Body of pancreas (tissue), 4 donors: Measurements from ENCODE around the gene TSPAN3. TPM values are rescaled to one million over a fixed set of nuclear protein-coding genes. Genes with fewer than 3 reads are reported as not detected.

ENCODE experiments used
- ATAC-seq: fragments of 150-250 bp; one replicate; pipeline ENCODE4 v1.9.1; 2016
- DNase-seq, 4 donors: peaks; one replicate each; pipeline ENCODE4 v3.0.0-alpha.2; 2019
- H3K27ac ChIP-seq, 4 donors: fragments of 200-600 bp; sonication (generic); 1 replicate in 3 of 4; 2 replicates in 1 of 4; pipeline versions ENCODE4 v1.5.1 to v1.6.1; 2016 to 2019; ENCODE audit warnings: mild to moderate bottlenecking in 1 of 4, mixed read lengths in 1 of 4, moderate library complexity in 1 of 4
- H3K27me3 ChIP-seq, 2 donors: fragments of 200-600 bp; sonication (generic); one replicate each; pipeline ENCODE4 v1.6.0; 2016; ENCODE audit warnings: mild to moderate bottlenecking in 1 of 2
- H3K36me3 ChIP-seq, 2 donors: fragments of 200-600 bp; sonication (generic); replicated peaks in 1 of 2; 2 replicates each; pipeline ENCODE4 v1.5.1; 2016; ENCODE audit warnings: low read depth in 2 of 2; ENCODE audit not compliant: insufficient read depth in 1 of 2
- H3K4me1 ChIP-seq: fragments of 200-600 bp; sonication (generic); one replicate; pipeline ENCODE4 v1.6.0; 2016
- H3K4me3 ChIP-seq, 2 donors: fragments of 200-600 bp; sonication (generic); 1 replicate in 1 of 2; 2 replicates in 1 of 2; pipeline ENCODE4 v1.5.1; 2016 to 2019
- H3K9me3 ChIP-seq, 3 donors: fragments of 200-600 bp; sonication (generic); 1 replicate in 2 of 3; 2 replicates in 1 of 3; pipeline ENCODE4 v1.5.1; 2016
- POLR2A ChIP-seq, 3 donors: fragments of 450-650 bp; IDR thresholded peaks; one replicate each; pipeline ENCODE4 v1.6.1; 2016; ENCODE audit warnings: antibody characterized with exemption in 3 of 3, mild to moderate bottlenecking in 2 of 3
- WGBS, 2 donors: methylation state at CpG; one replicate each; pipeline ENCODE4 v1.1.5; 2017; 5-methylcytosine and 5-hydroxymethylcytosine counted together
- intact Hi-C: fragments of 100-400 bp; cut with DNase I; formaldehyde crosslinking; loops from one replicate; pipeline ENCODE4 v1.15.1; 2023
- total RNA-seq, 2 donors: library from RNA; depleted of rRNA; stranded (reverse); fragments of >200 nt; gene quantifications; one replicate each; pipeline ENCODE4 v1.1.0, GENCODE V29; 2016
- TF ChIP-seq, protein P1 (sequence below), 7 experiments: fragments of 450-650 bp in 4 of 7; fragments of 200-600 bp in 3 of 7; sonication (generic) in 3 of 7; IDR thresholded peaks; one replicate each; pipeline ENCODE4 v1.5.1; 2016 to 2019; ENCODE audit warnings: antibody characterized with exemption in 7 of 7

Gene TSPAN3
- total RNA-seq, 2 donors from 2014 or later = 99.1 to 118 TPM

DNA sequence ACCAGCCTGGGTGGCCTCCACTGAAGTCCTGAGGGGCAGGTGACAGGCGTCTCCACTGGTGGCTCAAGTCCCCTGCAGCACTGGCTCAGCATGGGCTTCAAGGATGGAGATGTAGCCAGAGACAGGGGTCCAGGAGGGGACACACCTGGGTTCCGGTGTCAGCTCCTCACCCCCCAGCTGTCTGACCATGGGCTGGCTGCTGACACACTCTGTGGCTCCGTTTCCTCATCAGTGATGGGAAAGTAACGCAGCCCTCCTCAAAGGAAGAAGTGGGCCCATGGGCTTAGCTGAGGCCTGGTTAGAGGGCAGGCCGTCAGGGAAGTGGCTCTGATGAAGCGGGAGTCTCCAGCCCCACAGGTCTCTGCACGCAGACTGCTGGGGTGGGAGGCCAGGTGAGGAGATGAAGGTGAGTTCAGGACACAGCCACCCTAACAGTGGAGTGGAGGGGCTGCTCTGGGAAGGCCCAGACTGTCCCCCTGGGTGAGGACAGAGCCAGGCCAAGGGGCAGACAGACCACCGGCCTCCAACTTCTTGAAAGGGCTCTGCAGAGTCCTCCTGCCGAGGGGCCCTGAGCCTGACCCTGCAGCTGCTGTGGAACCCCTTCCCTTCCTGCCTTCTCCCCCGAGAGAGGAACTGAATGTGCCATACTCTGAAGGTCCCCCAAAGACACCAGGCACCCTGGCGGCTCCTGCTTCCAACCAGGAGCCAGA, 52.0 kb downstream of the TSPAN3 start:
- WGBS, 2 donors = 80 to 83% methylated on average over 7 to 11 of the region's 11 CpGs
- intact Hi-C loops = no loop called here

DNA sequence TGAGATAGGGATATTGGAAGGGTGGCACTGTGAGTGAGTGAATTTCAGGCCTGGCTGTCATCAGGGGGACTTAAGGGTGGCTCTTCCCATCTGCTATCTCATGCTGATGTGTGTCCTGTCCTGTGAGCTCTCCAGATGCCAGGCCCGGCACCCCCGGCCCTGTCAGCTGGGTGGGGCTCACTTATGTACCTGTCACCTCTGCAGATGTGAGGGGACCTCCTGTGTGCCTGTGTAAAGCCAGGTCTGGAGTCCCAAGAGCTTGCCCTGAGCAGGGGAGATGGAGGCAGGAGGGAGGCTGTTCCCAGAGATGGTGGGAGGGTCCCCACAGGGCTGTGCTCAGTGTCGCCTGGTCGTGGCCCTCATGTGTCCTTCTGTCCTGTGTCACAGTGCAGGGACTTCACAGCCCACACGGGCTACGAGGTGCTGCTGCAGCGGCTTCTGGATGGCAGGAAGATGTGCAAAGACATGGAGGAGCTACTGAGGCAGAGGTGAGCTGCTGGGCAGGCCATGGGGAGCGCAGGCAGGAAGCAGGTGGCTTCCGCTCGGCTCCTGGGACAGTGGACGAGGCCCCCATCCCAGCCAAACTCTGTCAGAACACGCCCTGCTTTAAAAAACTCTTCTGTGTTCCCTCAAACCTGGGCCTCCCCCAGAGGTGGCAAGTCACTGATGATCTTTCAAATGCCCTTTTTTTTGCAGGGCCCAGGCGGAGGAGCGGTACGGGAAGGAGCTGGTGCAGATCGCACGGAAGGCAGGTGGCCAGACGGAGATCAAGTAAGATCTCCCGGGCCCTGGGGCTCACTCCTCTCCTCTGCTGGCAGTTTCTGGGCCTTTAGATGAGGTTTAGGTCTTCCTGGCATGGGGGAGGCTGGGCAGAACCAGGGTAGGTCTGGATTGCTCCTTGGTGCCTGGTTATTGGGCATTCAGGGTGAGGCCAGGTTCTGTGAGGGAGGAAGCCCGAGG, 52.9 kb downstream of the TSPAN3 start:
- TF ChIP-seq, protein P1, sequence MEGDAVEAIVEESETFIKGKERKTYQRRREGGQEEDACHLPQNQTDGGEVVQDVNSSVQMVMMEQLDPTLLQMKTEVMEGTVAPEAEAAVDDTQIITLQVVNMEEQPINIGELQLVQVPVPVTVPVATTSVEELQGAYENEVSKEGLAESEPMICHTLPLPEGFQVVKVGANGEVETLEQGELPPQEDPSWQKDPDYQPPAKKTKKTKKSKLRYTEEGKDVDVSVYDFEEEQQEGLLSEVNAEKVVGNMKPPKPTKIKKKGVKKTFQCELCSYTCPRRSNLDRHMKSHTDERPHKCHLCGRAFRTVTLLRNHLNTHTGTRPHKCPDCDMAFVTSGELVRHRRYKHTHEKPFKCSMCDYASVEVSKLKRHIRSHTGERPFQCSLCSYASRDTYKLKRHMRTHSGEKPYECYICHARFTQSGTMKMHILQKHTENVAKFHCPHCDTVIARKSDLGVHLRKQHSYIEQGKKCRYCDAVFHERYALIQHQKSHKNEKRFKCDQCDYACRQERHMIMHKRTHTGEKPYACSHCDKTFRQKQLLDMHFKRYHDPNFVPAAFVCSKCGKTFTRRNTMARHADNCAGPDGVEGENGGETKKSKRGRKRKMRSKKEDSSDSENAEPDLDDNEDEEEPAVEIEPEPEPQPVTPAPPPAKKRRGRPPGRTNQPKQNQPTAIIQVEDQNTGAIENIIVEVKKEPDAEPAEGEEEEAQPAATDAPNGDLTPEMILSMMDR (IDR thresholded peaks at IDR 0.05) = no peak
- no peak for TF ChIP-seq POLR2A (IDR thresholded peaks at IDR 0.05)
- intact Hi-C loops = no loop called here
- H3K4me1 ChIP-seq = no peaks in the 10 kb centered on the region

More for the DNA sequence above, 52.0 kb downstream of the TSPAN3 start:
- DNase-seq (no peak), ATAC-seq (no peak)
- Histone ChIP-seq H3K36me3 (no peaks in the 10 kb centered on the region), H3K4me1 (peaks cover under 1% of the 10 kb centered on the region), H3K9me3 (no peaks in the 10 kb centered on the region), H3K27me3 (no peaks in the 10 kb centered on the region), H3K4me3 (no peak overlapping the region), H3K27ac (no peak overlapping the region)
- TF ChIP-seq POLR2A (IDR thresholded peaks at IDR 0.05) = no peak
- TF ChIP-seq, protein P1 (IDR thresholded peaks at IDR 0.05) = no peak

GRCh38 chr15:77017091-77017660, 53.7 kb downstream of the TSPAN3 start:
- TF ChIP-seq, protein P1 (IDR thresholded peaks at IDR 0.05) = no peak
- no peak for TF ChIP-seq POLR2A (IDR thresholded peaks at IDR 0.05)
- Histone ChIP-seq H3K36me3 (no peaks in the 10 kb centered on the region), H3K27ac (no peak overlapping the region), H3K27me3 (no peaks in the 10 kb centered on the region), H3K9me3 (no peaks in the 10 kb centered on the region), H3K4me3 (no peak overlapping the region), H3K4me1 (no peaks in the 10 kb centered on the region)
- WGBS, 2 donors = 78 to 84% methylated on average over 6 to 7 of the region's 7 CpGs
- intact Hi-C loops = no loop called here
- DNase-seq = no peak
- no peak for ATAC-seq

More for the DNA sequence above, 52.9 kb downstream of the TSPAN3 start:
- ATAC-seq (no peak), DNase-seq (no peak)
- 85 to 90% methylated on average over 15 to 20 of the region's 20 CpGs for WGBS, 2 donors
- Histone ChIP-seq H3K27ac (no peak overlapping the region), H3K27me3 (no peaks in the 10 kb centered on the region), H3K9me3 (no peaks in the 10 kb centered on the region), H3K36me3 (no peaks in the 10 kb centered on the region), H3K4me3 (no peak overlapping the region)

- WGBS, 2 donors = 80 to 85% methylated on average over 1 to 3 of the region's 3 CpGs
- H3K36me3 ChIP-seq = no peaks in the 10 kb centered on the region
- intact Hi-C loops = no loop called here
- H3K9me3 ChIP-seq = no peaks in the 10 kb centered on the region
- no peaks in the 10 kb centered on the region for H3K27me3 ChIP-seq
- no peak for ATAC-seq
- H3K4me1 ChIP-seq = no peaks in the 10 kb centered on the region
- no peak overlapping the region for H3K27ac ChIP-seq
- TF ChIP-seq, protein P1 (IDR thresholded peaks at IDR 0.05) = no peak
- no peak for TF ChIP-seq POLR2A (IDR thresholded peaks at IDR 0.05)
- no peak overlapping the region for H3K4me3 ChIP-seq
- no peak for DNase-seq
Observed at GRCh38 chr15:77016321-77016695, 54.6 kb downstream of the TSPAN3 start.
